Natural killer cell (primary cell): Measurements from ENCODE around the gene HAPSTR1. TPM values are rescaled to one million over a fixed set of nuclear protein-coding genes. Genes with fewer than 3 reads are reported as not detected.
"Not testable (repeated sequence)": the region's sequence is repeated elsewhere in the genome, so short reads cannot be mapped to it uniquely, and the experiment has no call there.

Experiments
- ATAC-seq, 3 donors: fragments of 150-1000 bp in 2 of 3; fragments of 200-7000 bp in 1 of 3; cut with Tn5 transposase; 1 replicate in 1 of 3; 2 replicates in 2 of 3; pipeline ENCODE4 v1.10.0; 2021; ENCODE audit warnings: mild to moderate bottlenecking in 2 of 3, moderate library complexity in 2 of 3
- DNase-seq, 2 donors: peaks; one replicate each; pipeline versions ENCODE4 v3.0.0 to v3.0.0-alpha.2; 2013 to 2021; ENCODE audit warnings: mixed read lengths in 1 of 2
- H3K27ac ChIP-seq: one replicate; pipeline ENCODE4 v1.5.1; 2013; ENCODE audit warnings: mild to moderate bottlenecking, low read length
- H3K27me3 ChIP-seq: one replicate; pipeline ENCODE4 v1.6.1; 2013; ENCODE audit warnings: low read length; ENCODE audit not compliant: control insufficient read depth, insufficient read depth
- H3K36me3 ChIP-seq: one replicate; pipeline ENCODE4 v1.6.1; 2013; ENCODE audit warnings: low read length; ENCODE audit not compliant: control insufficient read depth, insufficient read depth
- H3K4me1 ChIP-seq: one replicate; pipeline ENCODE4 v1.6.1; 2013; ENCODE audit warnings: low read length; ENCODE audit not compliant: control insufficient read depth, insufficient read depth
- H3K4me3 ChIP-seq: one replicate; pipeline ENCODE4 v1.5.1; 2013; ENCODE audit warnings: low read length
- H3K9me3 ChIP-seq: one replicate; pipeline ENCODE4 v1.6.1; 2013; ENCODE audit warnings: low read length; ENCODE audit not compliant: control insufficient read depth, insufficient read depth
- H3K27ac Mint-ChIP-seq, 2 donors: one replicate each; pipeline ENCODE4 v1.8.0; 2022; ENCODE audit warnings: mild to moderate bottlenecking in 2 of 2, mixed read lengths in 2 of 2, moderate library complexity in 1 of 2
- H3K27me3 Mint-ChIP-seq, 2 donors: one replicate each; pipeline ENCODE4 v1.8.0; 2022; ENCODE audit warnings: low read depth in 2 of 2, mixed read lengths in 2 of 2
- H3K36me3 Mint-ChIP-seq: one replicate; pipeline ENCODE4 v1.8.0; 2022; ENCODE audit warnings: mixed read lengths
- H3K4me1 Mint-ChIP-seq, 2 donors: one replicate each; pipeline ENCODE4 v1.8.0; 2022; ENCODE audit warnings: mixed read lengths in 2 of 2
- H3K4me3 Mint-ChIP-seq: one replicate; pipeline ENCODE4 v1.8.0; 2022; ENCODE audit warnings: mild to moderate bottlenecking, moderate library complexity, mixed read lengths
- H3K9me3 Mint-ChIP-seq, 2 donors: one replicate each; pipeline ENCODE4 v1.8.0; 2022; ENCODE audit warnings: mixed read lengths in 2 of 2
- WGBS: methylation state at CpG from one replicate; pipeline ENCODE4 v1.1.7; 2013; ENCODE audit warnings: missing lambda C conversion rate; ENCODE audit not compliant: insufficient coverage; 5-methylcytosine and 5-hydroxymethylcytosine counted together
- intact Hi-C: fragments of 100-400 bp; cut with micrococcal nuclease; formaldehyde crosslinking; loops from one replicate; pipeline ENCODE4 v1.14.2; 2022
- total RNA-seq, 4 donors: library from RNA; stranded (reverse); fragments of 120-200 nt in 1 of 4; gene quantifications; one replicate each; pipeline versions ENCODE4 v1.2.3 to v1.2.4, GENCODE V29; 2013 to 2022
- TF ChIP-seq, protein P1 (sequence below): fragments of 200-600 bp; IDR thresholded peaks from one replicate; pipeline ENCODE4 v1.8.0; 2022; ENCODE audit warnings: antibody characterized with exemption

Gene HAPSTR1
- total RNA-seq, 3 donors from 2014 or later (not counting 1 experiment from before 2014, with no cell fraction given): 135 to 145 (median 138) TPM

DNA sequence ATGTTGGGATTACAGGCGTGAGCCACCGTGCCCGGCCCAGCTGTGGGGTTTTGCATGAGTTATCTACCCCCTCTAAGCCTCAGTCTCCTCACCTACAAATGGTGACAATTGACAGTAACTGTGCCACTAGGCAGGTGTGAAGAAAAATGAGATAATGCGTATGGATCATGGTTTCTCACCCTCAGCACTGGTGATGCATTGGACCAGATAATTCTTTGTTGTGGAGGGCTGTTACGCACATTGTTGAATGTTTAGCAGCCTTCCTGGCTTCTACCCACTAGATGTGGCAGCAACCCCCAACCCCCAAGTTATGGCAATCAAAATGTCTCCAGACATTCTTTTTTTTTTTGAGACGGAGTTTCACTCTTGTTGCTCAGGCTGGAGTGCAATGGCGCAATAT lies 9.0 kb upstream of the HAPSTR1 start:
- H3K36me3 ChIP-seq: no peaks in the 10 kb centered on the region
- no peaks in the 10 kb centered on the region for H3K9me3 Mint-ChIP-seq
- peak; percentile 69 to 85 (median 75) for ATAC-seq
- H3K4me3 ChIP-seq: no peak overlapping the region
- intact Hi-C loops: no loop called here
- WGBS: 40% methylated on average over 6 of the region's 7 CpGs
- H3K4me1 ChIP-seq: peaks cover 12% of the 10 kb centered on the region
- no peak overlapping the region for H3K27ac ChIP-seq
- peaks cover 13 to 15% of the 10 kb centered on the region in 2 donors for H3K4me1 Mint-ChIP-seq
- H3K27ac Mint-ChIP-seq: peak overlapping the region in 1 of 2 donors; percentile 23
- no peaks in the 10 kb centered on the region for H3K27me3 Mint-ChIP-seq
- H3K4me3 Mint-ChIP-seq: no peak overlapping the region
- TF ChIP-seq, protein P1, sequence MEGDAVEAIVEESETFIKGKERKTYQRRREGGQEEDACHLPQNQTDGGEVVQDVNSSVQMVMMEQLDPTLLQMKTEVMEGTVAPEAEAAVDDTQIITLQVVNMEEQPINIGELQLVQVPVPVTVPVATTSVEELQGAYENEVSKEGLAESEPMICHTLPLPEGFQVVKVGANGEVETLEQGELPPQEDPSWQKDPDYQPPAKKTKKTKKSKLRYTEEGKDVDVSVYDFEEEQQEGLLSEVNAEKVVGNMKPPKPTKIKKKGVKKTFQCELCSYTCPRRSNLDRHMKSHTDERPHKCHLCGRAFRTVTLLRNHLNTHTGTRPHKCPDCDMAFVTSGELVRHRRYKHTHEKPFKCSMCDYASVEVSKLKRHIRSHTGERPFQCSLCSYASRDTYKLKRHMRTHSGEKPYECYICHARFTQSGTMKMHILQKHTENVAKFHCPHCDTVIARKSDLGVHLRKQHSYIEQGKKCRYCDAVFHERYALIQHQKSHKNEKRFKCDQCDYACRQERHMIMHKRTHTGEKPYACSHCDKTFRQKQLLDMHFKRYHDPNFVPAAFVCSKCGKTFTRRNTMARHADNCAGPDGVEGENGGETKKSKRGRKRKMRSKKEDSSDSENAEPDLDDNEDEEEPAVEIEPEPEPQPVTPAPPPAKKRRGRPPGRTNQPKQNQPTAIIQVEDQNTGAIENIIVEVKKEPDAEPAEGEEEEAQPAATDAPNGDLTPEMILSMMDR: no peak
- DNase-seq: peak in 1 of 2 donors; percentile 68
- no peaks in the 10 kb centered on the region for H3K9me3 ChIP-seq
- H3K27me3 ChIP-seq: no peaks in the 10 kb centered on the region
- H3K36me3 Mint-ChIP-seq: no peaks in the 10 kb centered on the region

DNA sequence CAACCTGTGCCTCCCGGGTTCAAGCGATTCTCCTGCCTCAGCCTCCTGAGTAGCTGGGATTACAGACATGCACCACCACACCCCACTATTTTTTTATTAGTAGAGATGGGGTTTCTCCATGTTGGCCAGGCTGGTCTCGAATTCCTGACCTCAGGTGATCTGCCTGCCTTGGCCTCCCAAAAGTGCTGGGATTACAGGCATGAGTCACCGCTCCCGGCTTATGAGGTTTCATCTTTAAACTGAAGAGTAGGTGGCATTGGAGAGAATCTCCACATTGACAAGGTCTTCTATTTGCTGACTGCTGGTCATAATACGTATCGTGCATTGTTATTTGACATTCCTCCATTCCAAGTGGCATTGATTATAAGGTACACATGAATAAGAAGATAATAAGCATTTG lies 3.7 kb upstream of the HAPSTR1 start:
- H3K4me3 Mint-ChIP-seq, H3K9me3 Mint-ChIP-seq, H3K4me1 ChIP-seq, H3K27ac ChIP-seq, H3K27me3 ChIP-seq, ATAC-seq, H3K4me3 ChIP-seq, H3K36me3 Mint-ChIP-seq, DNase-seq, H3K9me3 ChIP-seq, H3K36me3 ChIP-seq, intact Hi-C loops, H3K27ac Mint-ChIP-seq, H3K27me3 Mint-ChIP-seq: not testable (repeated sequence)
- 96% methylated on average over 5 of the region's 7 CpGs for WGBS
- peaks cover 14 to 19% of the 10 kb centered on the region in 2 donors for H3K4me1 Mint-ChIP-seq

DNA sequence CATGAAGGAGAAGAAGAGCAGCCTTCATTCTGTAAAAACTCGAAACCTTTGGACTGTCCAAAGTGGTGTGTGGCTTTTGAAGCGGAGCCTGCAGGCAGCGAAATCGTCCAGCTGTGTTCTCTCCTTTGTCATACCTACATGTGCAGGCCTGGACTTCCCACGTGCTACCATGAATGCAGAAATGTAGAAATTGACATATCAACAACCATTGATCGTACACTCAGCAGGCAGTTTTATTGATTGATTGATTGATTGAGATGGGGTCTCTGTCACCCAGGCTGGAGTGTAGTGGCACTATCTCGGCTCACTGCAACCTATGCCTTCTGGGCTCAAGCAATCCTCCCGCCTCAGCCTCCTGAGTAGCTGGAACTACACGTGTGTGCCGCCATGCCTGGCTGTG lies 2.6 kb upstream of the HAPSTR1 start:
- no peak overlapping the region for H3K4me3 Mint-ChIP-seq
- intact Hi-C loops: no loop called here
- no peaks in the 10 kb centered on the region for H3K27me3 Mint-ChIP-seq
- Histone ChIP-seq H3K4me3 (no peak overlapping the region), H3K4me1 (peaks cover 17% of the 10 kb centered on the region), H3K27ac (no peak overlapping the region), H3K27me3 (no peaks in the 10 kb centered on the region), H3K36me3 (peaks cover 3% of the 10 kb centered on the region), H3K9me3 (no peaks in the 10 kb centered on the region)
- 99% methylated on average over 9 of the region's 10 CpGs for whole genome bisulfite sequencing
- H3K27ac Mint-ChIP-seq: no peak overlapping the region
- TF ChIP-seq, protein P1: no peak
- no peak for DNase-seq
- H3K4me1 Mint-ChIP-seq: peaks cover 25 to 30% of the 10 kb centered on the region in 2 donors
- no peaks in the 10 kb centered on the region for H3K9me3 Mint-ChIP-seq
- ATAC-seq: no peak
- H3K36me3 Mint-ChIP-seq: peaks cover 6% of the 10 kb centered on the region

DNA sequence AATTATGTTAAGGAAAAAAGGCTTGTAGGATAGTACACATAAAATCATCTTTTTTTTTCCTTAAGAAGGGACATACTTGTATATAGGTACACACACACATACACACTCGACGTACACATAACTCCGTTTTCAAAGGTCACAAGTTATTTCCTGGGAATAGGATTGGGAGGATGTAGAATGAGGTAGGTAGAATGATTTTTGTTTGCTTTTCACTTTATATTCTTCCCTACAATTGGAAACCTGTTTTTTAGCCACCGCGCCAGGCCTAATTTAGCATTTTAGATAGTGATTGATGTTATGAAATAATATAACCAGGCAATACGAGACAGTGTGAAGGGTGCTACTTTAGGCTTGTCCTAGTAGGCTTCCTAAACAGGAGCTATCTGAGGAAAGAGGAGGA lies 1.8 kb upstream of the HAPSTR1 start:
- Histone ChIP-seq H3K4me1 (peaks cover 20% of the 10 kb centered on the region), H3K9me3 (no peaks in the 10 kb centered on the region), H3K4me3 (peak overlapping the region; percentile 20), H3K27me3 (no peaks in the 10 kb centered on the region), H3K36me3 (peaks cover 9% of the 10 kb centered on the region), H3K27ac (peak overlapping the region; percentile 1)
- 85% methylated on average over 1 of the region's 6 CpGs for WGBS
- Mint-ChIP-seq H3K4me3 (peak overlapping the region; percentile 93), H3K27me3 (no peaks in the 10 kb centered on the region), H3K9me3 (no peaks in the 10 kb centered on the region), H3K4me1 (peaks cover 33 to 38% of the 10 kb centered on the region in 2 donors), H3K36me3 (peaks cover 6% of the 10 kb centered on the region), H3K27ac (peak overlapping the region; percentile 87 to 99)
- ATAC-seq (no peak), DNase-seq (no peak)
- TF ChIP-seq, protein P1: no peak
- intact Hi-C loops: loop anchor here (2.0 to 5.0 kb wide), 2 partner anchors 45 to 127 kb away; partner anchors contain the start of gene USP7
